HG03565 (cell line): ENCODE data around the gene RALA.
A peak's percentile ranks its signal among the peaks of the same experiment; 100 is the strongest.
"Not testable (repeated sequence)": the region's sequence is repeated elsewhere in the genome, so short reads cannot be mapped to it uniquely, and the experiment has no call there.

Experiments
- ATAC-seq: cut with Tn5 transposase; IDR thresholded peaks from one replicate; pipeline ENCODE4 v1.9.1; 2021; ENCODE audit warnings: mild to moderate bottlenecking, moderate library complexity; ENCODE audit not compliant: unreplicated experiment

Gene RALA

DNA sequence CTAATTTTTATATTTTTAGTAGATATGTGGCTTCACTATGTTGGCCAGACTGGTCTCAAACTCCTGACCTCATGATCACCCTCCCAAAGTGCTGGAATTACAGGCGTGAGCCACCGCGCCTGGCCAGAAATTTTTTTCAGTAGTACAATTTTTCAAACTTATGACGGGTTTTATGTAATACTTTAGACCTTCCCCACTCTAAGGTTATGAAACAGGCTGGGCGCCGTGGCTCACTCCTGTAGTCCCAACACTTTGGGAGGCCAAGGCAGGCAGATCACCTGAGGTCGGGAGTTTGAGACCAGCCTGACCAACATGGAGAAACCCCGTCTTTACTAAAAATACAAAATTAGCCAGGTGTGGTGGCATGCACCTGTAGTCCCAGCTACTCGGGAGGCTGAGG, 56.5 kb downstream of the RALA start:
- not testable (repeated sequence) for ATAC-seq

DNA sequence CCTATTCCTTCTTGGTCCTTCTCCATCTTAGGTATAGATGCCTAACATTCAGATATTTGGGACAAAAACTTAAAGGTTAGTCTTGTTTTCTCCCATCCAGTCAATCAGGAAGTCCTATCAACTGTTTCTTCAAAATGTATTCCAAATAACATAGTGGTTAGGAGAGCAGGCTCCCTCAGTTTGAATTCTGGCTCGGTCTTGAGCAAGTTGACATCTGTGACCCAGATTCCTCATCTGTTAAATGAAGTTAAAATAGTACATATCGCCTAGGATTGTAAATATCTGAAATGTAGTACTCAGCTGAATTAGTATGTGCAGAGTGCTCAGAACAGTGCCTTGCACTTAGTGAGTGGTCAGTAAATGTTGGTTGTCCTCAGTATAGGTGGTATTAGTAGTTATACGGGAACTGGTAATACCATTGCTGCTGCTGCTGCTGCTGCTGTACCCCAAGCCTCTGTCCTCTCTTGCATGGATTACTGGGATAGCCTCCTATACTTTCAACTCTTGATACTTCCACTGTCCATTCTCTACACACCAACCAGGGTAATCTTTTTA, 58.6 kb downstream of the RALA start:
- ATAC-seq = no peak

DNA sequence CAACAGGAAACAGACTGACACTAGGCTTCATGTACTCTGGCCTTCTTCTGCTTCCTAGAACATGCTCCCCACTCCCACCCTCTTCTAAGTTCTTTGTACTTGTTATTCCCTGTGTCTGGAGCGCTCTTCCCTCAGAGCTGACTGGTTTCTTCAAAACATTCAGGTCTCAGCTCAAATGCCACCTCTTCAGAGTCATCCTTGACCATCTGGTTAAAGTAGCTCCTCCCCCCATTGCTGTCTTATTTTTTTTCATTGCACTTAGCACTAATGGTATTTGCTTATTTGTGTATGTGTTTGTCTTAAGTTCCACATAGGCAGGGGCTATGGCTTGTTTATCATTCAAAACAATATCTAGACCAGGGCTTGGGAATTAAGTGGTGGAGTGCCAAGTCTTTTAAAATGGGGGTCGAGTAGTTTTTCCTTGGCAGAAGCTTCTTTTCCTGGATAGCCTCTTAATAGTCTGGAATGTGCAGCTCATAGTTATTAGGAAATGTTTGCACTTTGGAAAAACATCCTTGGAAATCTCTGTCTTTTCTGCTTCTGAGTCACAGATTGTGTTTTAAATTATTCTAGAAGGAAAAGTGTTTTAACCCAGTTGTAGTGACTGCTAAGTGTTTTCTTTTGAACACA, 60.0 kb downstream of the RALA start:
- ATAC-seq = no peak

DNA sequence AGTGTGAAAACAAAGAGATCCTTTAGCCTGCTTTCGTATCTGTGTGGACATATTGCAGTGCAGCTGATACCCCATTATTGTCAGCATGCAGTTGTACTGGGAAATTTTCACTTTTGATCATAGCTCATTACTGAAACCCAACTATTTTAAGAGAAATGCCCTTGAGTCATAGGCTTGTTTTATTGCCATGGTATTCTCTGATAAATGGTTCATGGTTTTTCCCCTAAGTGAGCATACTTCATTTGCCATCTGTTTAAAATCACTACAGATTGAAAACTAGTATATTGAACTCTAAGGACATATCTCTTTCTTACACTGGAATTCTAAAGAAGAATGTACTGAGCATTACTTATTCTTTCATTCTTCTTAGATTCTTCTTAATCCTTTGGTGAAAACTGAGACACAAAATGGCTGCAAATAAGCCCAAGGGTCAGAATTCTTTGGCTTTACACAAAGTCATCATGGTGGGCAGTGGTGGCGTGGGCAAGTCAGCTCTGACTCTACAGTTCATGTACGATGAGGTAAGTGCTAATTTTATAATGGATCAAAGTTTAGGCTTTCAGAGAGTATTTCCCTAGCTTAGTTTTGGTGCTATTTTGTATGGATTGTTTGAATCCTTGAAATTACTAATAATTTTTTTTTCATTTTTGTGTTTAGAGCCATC, 63.0 kb downstream of the RALA start:
- peak; percentile 85 for ATAC-seq

DNA sequence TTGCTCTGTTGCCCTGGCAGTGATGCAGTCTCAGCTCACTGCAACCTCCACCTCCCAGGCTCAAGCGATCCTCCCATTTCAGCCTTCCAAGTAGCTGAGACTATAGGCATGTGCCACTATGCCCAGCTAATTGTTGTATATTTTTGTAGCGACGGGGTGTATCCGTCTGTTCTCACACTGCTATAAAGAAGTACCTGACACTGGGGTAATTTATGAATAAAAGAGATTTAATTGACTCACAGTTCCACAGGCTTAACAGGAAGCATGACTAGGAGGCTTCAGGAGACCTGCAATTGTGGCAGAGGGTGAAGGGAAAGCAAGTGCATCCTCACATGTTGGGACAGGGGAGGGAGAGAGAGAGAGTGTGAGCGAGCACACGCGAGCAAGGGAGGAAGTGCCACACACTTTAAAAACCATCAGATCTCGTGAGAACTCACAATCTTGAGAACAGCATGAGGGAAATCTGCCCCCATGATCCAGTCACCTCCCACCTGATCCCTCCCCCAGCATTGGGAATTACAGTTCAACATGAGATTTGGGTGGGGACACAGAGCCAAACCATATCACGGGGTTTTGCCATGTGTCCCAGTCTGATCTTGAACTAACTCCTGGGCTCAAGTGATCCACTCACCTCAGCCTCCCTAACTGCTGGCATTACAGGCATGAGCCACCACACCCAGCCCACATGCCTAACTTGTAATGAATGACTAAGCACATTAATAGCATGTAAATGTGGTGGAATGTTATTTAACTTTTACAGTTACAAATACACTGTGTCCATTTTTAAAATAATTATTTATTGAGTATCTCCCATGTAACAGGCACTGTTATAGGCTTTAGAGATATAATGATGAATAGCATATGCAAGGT, 65.5 kb downstream of the RALA start:
- no peak for ATAC-seq

DNA sequence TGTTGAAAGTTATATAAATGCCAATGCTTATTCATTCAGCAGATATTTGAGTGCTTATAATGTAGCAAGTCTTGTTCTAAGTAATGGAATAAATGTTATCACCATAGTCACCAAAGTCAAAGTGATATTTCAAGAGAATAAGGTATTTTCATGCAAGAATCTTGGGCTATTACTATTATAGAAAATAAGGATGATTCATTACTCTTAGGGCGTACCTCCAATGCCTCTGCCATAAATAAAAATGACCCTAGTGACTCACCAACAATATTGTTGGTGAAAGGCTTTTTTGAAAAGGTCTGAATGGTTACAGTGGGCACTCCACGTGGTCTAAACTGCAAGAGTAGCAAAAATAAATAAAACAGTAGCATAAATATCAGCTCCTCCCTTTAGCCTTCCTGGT, 68.4 kb downstream of the RALA start:
- ATAC-seq = no peak

DNA sequence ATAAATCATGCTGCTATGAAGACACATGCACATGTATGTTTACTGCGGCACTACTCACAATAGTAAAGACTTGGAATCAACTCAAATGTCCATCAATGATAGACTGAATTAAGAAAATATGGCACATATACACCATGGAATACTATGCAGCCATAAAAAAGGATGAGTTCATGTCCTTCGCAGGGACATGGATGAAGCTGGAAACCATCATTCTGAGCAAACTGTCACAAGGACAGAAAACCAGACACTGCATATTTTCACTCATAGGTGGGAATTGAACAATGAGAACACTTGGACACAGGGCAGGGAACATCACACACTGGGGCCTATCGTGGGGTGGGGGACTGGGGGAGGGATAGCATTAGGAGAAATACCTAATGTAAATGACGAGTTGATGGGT, 69.7 kb downstream of the RALA start:
- not testable (repeated sequence) for ATAC-seq

DNA sequence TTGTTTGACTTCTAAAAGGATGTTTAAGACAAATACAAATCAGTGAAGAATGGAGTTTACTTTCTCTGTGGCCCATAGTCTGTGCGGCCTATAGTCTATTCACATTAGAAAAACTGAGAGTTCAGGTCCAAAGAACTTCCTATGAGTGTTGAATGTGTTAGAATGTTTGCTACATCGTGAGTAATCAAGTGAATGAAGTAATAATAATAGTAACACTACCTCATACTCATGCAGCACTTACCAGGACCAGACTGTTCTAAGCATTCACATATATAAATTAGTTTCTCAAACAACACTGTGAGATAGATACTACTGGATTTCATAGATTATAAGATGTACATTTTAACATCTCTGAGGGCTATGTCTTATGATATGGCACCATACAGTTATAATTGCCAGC, 70.4 kb downstream of the RALA start:
- no peak for ATAC-seq

DNA sequence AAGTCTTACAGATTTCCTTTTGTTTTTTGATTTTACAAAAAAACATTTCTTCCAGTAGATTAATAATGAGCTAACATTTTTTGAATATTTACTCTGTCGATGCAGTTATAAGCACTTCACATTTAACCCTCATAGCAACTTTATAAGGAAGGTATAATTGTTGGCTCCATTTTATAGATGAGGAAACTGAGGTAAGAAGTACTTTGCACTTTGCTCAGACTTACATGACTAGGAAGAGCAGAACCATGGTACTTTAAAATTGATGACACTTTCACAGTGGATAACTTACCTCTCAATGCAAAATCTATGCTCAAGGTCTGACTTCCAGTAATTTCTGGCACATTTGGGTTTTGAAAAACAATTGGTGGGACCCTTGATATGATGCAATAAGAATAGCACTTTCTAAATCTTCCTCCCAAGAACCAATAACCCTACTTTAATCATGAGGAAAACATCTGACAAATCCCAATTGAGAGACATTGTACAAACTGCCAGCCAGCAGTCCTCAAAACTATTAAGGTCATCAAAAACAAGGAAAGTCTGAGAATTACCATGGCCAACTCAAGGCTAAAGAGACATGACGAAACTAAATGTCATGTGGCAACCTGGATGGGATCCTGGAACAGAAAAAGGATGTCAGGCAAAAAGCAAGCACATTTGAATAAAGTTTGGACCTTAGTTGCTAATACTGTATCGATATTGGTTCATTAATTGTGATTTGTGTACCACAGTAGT, 72.6 kb downstream of the RALA start:
- ATAC-seq = no peak

DNA sequence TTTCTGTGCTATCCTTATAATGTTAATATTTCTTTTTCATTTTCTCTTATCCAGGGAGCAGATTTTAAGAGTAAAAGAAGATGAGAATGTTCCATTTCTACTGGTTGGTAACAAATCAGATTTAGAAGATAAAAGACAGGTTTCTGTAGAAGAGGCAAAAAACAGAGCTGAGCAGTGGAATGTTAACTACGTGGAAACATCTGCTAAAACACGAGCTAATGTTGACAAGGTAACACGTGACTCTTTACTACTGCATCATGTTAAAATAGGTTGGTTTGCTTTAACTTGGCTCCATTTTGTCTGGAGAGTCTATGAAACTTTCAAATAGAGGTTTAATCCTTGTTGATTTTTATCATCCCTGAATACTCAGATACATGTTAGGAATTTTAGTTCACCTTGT, 73.3 kb downstream of the RALA start:
- ATAC-seq = no peak

DNA sequence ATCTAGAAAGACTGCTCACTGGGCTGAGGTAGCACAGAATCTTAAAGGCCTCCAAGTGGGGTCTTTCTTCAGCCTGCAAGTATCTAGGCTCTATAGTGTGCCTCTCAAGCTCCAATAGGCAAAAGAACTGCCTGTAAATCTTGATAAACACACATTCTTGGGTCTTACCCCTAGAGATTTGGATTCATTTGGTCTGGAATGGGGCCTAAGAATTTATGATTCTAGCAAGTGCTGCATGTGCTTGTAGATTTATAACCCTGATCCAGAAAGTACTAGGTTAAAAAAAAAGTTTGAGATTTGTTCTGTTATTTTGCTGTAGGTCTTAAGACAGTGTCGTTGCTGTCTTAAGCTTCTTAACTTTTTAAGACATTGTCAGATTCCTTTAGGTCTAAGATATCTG, 74.1 kb downstream of the RALA start:
- ATAC-seq = no peak

DNA sequence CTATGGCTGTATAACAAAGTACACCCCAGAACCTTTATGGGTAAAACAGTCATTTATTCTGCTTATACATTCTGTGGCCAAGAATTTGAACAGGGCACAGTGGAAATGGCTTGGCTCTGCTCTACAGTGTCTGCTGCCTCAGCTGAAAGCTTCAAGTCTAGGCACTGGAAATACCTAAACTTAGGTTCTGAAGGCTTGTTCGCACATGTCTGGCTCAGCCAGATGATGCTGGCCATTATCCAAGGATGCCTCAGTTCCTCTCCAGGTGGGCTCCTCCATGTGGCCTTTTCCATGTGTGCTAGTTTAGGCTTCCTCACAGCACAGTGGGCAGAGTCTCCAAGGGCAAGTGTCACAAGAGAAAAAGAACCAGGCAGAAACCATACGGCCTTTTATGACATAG, 76.8 kb downstream of the RALA start:
- no peak for ATAC-seq

DNA sequence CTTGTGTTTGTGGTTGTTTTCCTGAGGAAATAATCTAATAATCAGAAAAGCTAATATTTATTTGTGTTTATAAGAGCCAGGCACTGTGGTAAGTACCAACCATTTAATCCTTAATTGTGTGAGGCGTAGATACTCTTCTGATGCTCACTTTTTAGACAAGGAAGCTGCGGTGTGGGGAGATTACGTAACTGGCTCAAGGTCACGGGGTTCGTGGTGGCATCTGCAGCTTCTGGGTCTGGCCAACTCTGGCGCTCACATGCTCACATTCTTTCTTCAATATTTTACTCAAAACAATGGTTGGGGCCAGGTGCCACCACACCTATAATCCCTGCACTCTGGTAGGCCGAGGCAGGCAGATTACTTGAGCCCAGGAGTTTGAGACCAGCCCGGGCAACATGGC, 77.6 kb downstream of the RALA start:
- no peak for ATAC-seq

DNA sequence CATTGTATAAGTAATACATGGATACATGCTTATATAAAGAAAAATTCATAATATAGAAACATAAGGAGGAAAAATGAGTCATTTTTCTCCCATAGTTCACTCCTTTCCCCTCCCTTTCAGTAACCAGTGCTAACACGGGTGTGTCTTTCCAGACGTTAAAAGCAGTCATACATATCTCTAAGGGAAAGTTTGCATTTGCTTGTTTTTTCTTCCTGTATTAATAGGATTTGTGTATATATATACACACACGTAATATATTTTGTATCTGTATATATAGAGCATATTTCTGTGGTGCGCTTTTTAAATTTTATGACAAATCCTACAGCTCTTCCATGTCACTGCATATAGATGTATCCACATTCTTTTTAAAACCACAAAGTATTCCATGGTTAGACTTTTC, 78.8 kb downstream of the RALA start:
- ATAC-seq = no peak

DNA sequence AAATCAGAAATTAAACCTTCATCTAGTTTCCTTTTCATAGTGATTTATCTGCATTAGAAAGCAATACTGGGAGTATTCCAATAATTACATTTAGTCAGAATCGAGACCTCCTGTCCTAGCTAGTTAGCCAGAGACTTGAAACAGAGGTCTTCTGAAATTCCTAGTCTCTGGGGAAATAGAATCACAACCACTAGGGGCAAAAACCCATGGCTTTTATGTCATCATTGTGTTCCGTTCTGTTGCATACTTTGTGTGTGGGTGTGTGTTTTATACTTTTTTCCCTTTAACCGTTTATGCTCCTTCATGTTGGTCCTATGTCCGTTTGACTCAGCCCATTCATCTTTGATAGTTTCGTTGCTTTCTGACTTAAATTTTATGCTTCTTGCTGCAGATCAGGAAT, 79.8 kb downstream of the RALA start:
- no peak for ATAC-seq

DNA sequence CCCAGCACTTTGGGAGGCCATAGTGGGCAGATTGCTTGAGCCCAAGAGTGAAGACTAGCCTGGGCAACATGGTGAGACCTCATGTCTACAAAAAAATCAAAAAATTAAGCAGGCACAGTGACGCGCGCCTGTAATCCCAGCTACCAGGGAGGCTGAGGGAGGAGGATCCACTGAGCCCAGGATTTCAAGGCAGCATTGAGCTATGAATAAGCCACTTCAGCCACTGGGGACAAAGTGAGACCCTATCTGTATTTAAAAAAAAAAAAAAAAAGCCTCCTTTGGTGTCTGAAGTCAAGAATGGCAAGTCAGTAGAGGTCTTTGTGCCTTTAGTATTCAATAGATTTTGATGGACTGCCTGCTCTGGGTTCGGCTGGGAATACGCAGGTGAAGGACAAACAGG, 85.7 kb downstream of the RALA start:
- no peak for ATAC-seq

DNA sequence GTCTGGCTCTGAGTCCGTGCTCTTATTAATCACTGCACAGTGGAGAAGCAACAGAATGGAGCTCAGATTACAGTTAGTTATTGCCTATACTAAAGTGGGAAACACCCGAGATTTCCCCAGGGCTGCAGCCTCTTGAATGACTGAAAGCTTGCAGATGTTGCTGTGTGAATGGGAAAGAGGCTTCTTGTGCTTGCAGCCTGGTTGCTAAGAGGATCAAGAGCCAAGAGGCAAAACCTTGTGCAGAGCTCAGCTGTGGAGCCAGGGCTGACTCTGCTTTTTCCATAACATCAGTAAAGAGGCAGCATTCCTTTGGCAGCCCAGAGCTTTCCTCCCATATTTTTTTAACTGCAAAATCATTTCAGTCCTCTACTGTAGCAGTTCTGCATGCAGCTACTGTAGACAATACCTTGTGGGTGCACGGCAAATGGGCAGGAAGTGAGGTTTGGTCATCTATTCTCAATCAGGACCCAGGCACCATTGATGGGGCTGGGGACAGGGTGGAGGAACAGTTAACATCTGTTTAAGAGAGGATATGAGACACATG, 86.5 kb downstream of the RALA start:
- no peak for ATAC-seq

DNA sequence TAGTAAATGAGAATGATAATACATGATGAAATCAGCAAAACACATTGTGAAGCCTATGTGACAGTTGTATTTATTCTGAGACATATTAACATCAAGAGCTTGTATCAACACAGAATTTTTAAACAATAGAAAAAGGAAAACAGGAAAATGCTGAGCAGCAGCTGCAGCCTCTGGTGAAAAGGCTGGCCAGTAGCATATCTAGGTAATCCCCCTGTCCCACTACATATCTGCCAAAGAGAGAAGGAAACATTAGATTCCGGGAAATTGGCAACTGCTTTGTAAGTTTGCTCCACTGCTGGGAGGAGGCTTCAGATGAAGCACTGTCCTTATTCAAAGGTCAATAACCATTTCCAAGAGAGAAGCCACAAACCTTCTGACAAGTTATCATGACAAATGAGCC, 89.4 kb downstream of the RALA start:
- ATAC-seq = no peak

DNA sequence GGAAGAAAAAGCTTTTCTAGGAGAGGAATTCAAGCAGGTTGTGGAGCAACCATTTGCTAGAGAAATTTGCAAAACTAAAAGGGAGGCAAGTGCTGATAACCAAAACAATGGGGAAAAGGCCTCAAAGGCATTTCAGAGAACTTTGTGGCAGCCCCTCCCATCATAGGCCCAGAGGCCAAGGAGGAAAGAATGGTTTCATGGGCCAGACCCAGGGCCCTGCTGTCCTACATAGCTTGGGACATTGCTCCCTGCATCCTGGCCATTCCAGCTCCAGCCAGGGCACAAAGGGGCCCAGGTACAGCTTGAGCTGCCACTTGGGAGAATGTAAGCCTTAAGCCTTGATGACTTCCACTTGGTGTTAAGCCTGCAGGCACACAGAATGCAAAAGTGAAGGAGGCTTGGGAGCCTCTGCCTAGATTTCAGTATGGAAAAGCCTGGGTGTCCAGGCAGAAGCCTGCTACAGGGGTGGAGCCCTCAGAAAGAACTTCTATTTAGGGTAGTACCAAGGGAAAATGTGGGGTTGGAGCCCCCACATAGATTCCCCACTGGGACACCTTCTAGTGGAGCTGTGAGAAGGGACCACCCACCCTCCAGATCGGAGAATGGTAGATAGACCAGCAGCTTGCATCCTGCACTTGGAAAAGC, 91.2 kb downstream of the RALA start:
- ATAC-seq = no peak

DNA sequence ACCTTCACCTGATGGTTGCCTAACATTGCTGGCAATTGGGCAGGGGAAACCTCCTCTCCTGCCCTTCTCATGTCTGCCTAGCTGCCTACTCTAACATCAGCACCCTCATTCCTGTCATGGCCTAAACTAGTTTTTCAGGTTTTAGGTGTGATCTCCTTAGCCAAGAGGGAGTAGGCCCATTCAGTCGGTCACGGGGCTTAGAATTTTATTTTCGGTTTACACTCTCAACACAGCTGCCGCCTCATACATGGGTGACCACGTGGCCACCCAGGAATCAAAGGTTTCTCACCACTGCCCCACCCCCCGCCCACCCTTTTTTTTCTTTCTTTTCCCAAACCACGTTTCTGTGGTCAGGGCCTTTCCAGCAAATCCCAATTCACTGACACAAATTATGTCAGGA, 97.2 kb downstream of the RALA start:
- ATAC-seq = no peak
